ENCODE results near the gene PCDHGC5. TPM values are rescaled to one million over a fixed set of nuclear protein-coding genes. Genes with fewer than 3 reads are reported as not detected.
A peak's percentile ranks its signal among the peaks of the same experiment; 100 is the strongest.

Gene PCDHGC5
- total RNA-seq, 1 experiment from 2014 or later = 3.4 TPM

- ChIA-PET CTCF (interaction anchor here (0.6 to 2.2 kb wide), 7 partner anchors 9 to 377 kb away, joined by 3 to 11 read pairs (median 4); partner anchors contain the start of genes PCDHB14, PCDHB5, PCDHGA11 and PCDHGC3), POLR2A (ENCODE audit: low non-redundant PET) (no interaction called here)
- peak overlapping the region; percentile 57 for H3K4me3 ChIP-seq (ENCODE audit: low read depth, low read length, poor library complexity, severe bottlenecking)
- peak overlapping the region; percentile 92 for H3K27ac ChIP-seq (ENCODE audit: low read depth, low read length, poor library complexity, severe bottlenecking)
- no peaks in the 10 kb centered on the region for H3K27me3 ChIP-seq (replicated peaks; ENCODE audit: insufficient read depth, low read depth, low read length, poor library complexity)
- peaks cover 28% of the 10 kb centered on the region for H3K36me3 ChIP-seq (ENCODE audit: insufficient read depth, low read length, poor library complexity, severe bottlenecking)
- intact Hi-C loops (cut with micrococcal nuclease; ENCODE audit: unreplicated experiment) = loop anchor here (5.0 kb wide), 1 partner anchor 35 kb away; the partner anchor contains the start of gene PCDHGC3
- TF ChIP-seq EZH2 (IDR thresholded peaks at IDR 0.05; ENCODE audit: borderline replicate concordance, low read depth, low read length, poor library complexity, severe bottlenecking) (no peak), CTCF (conservative IDR thresholded peaks at IDR 0.05; ENCODE audit: low read depth, low read length) (peak; percentile 96)
- H3K9me3 ChIP-seq (ENCODE audit: low read depth, low read length, poor library complexity, severe bottlenecking) = no peaks in the 10 kb centered on the region
- peak; percentile 87 for DNase-seq (ENCODE audit: low spot score)
- BruUV-seq (replicated peaks) = no TSS peak
- H3K4me1 ChIP-seq (ENCODE audit: insufficient read depth, low read length, poor library complexity, severe bottlenecking) = peaks cover 56% of the 10 kb centered on the region
These were observed 23.6 kb downstream of the PCDHGC5 start for GRCh38 chr5:141512390-141512910.

- no TSS peak for BruUV-seq (replicated peaks)
- Histone ChIP-seq H3K27ac (ENCODE audit: low read depth, low read length, poor library complexity, severe bottlenecking) (peak overlapping the region; percentile 92), H3K4me3 (ENCODE audit: low read depth, low read length, poor library complexity, severe bottlenecking) (peak overlapping the region; percentile 57), H3K27me3 (replicated peaks; ENCODE audit: insufficient read depth, low read depth, low read length, poor library complexity) (no peaks in the 10 kb centered on the region), H3K4me1 (ENCODE audit: insufficient read depth, low read length, poor library complexity, severe bottlenecking) (peaks cover 55% of the 10 kb centered on the region), H3K9me3 (ENCODE audit: low read depth, low read length, poor library complexity, severe bottlenecking) (no peaks in the 10 kb centered on the region), H3K36me3 (ENCODE audit: insufficient read depth, low read length, poor library complexity, severe bottlenecking) (peaks cover 32% of the 10 kb centered on the region)
- no peak for TF ChIP-seq CTCF (conservative IDR thresholded peaks at IDR 0.05; ENCODE audit: low read depth, low read length)
- TF ChIP-seq EZH2 (IDR thresholded peaks at IDR 0.05; ENCODE audit: borderline replicate concordance, low read depth, low read length, poor library complexity, severe bottlenecking) = no peak
- DNase-seq (ENCODE audit: low spot score) = peak; percentile 90
- intact Hi-C loops (cut with micrococcal nuclease; ENCODE audit: unreplicated experiment) = loop anchor here (1.0 to 5.0 kb wide), 2 partner anchors 11 to 36 kb away; partner anchors contain the start of gene PCDHGC3
- POLR2A ChIA-PET (ENCODE audit: low non-redundant PET) = interaction anchor here (0.6 to 1.0 kb wide), 2 partner anchors 12 to 473 kb away, joined by 3 read pairs; no protein-coding TSS in a partner anchor
- CTCF ChIA-PET = interaction anchor here (0.6 to 2.2 kb wide), 10 partner anchors 9 to 378 kb away, joined by 3 to 11 read pairs (median 4); partner anchors contain the start of genes PCDHB14, PCDHB5, PCDHGA11 and PCDHGC3
These were observed 24.2 kb downstream of the PCDHGC5 start for GRCh38 chr5:141512911-141513626.

- ChIA-PET POLR2A (ENCODE audit: low non-redundant PET) (interaction anchor here (0.6 to 1.0 kb wide), 2 partner anchors 11 to 474 kb away, joined by 3 read pairs; no protein-coding TSS in a partner anchor), CTCF (interaction anchor here (0.6 to 2.2 kb wide), 8 partner anchors 11 to 378 kb away, joined by 3 to 11 read pairs (median 5); partner anchors contain the start of genes PCDHB14, PCDHB5, PCDHGA11 and PCDHGC3)
- Histone ChIP-seq H3K4me3 (ENCODE audit: low read depth, low read length, poor library complexity, severe bottlenecking) (peak overlapping the region; percentile 57), H3K9me3 (ENCODE audit: low read depth, low read length, poor library complexity, severe bottlenecking) (no peaks in the 10 kb centered on the region), H3K36me3 (ENCODE audit: insufficient read depth, low read length, poor library complexity, severe bottlenecking) (peaks cover 32% of the 10 kb centered on the region), H3K27ac (ENCODE audit: low read depth, low read length, poor library complexity, severe bottlenecking) (peak overlapping the region; percentile 92), H3K27me3 (replicated peaks; ENCODE audit: insufficient read depth, low read depth, low read length, poor library complexity) (no peaks in the 10 kb centered on the region), H3K4me1 (ENCODE audit: insufficient read depth, low read length, poor library complexity, severe bottlenecking) (peaks cover 54% of the 10 kb centered on the region)
- BruUV-seq (replicated peaks) = no TSS peak
- TF ChIP-seq EZH2 (IDR thresholded peaks at IDR 0.05; ENCODE audit: borderline replicate concordance, low read depth, low read length, poor library complexity, severe bottlenecking) (no peak), CTCF (conservative IDR thresholded peaks at IDR 0.05; ENCODE audit: low read depth, low read length) (no peak)
- peak; percentile 94 for DNase-seq (ENCODE audit: low spot score)
- intact Hi-C loops (cut with micrococcal nuclease; ENCODE audit: unreplicated experiment) = loop anchor here (1.0 to 5.0 kb wide), 2 partner anchors 11 to 36 kb away; partner anchors contain the start of gene PCDHGC3
These were observed 24.9 kb downstream of the PCDHGC5 start for GRCh38 chr5:141513627-141514329.
